Ishikawa (cell line): ENCODE data around the gene TMEM52.

Source experiments
- CREB1 ChIP-seq: IDR thresholded peaks from 2 replicates; pipeline ENCODE4 v1.6.1; 2012; ENCODE audit warnings: low read depth
- MAX ChIP-seq: IDR thresholded peaks from 2 replicates; pipeline ENCODE4 v1.6.1; 2012
- RAD21 ChIP-seq: IDR thresholded peaks from 2 replicates; pipeline ENCODE4 v1.6.1; 2012; ENCODE audit warnings: low read depth
- TAF1 ChIP-seq: IDR thresholded peaks from 2 replicates; pipeline ENCODE4 v1.6.1; 2012; ENCODE audit warnings: low read depth, mild to moderate bottlenecking

- TF ChIP-seq RAD21 (no peak), CREB1 (no peak), TAF1 (no peak), MAX (no peak)
Observed at GRCh38 chr1:1967879-1968278, 48.8 kb upstream of the TMEM52 start.
